ENCODE measurements around the gene PCDHA8.
"Not testable (repeated sequence)": the region's sequence is repeated elsewhere in the genome, so short reads cannot be mapped to it uniquely, and the experiment has no call there.

Gene PCDHA8

GRCh38 chr5:140870221-140871201 lies 29.5 kb downstream of the PCDHA8 start:
- no peak for DNase-seq

- DNase-seq, result no peak
Observed at GRCh38 chr5:140875085-140876065, 34.4 kb downstream of the PCDHA8 start, which contains the start of gene PCDHA12. Gene PCDHA12, plus strand, starts transcription at chr5:140875308. Its CDS starts 165 bp downstream, at chr5:140875473.

- DNase-seq, result not testable (repeated sequence)
Observed at GRCh38 chr5:140876541-140877261, 35.7 kb downstream of the PCDHA8 start.

- no peak for DNase-seq
Observed at GRCh38 chr5:140877262-140877581, 36.2 kb downstream of the PCDHA8 start.

- no peak for DNase-seq
Observed at GRCh38 chr5:140881889-140882590, 41.1 kb downstream of the PCDHA8 start, which contains the start of gene PCDHA13. Gene PCDHA13, plus strand, starts transcription at chr5:140882124. Its CDS starts 145 bp downstream, at chr5:140882269.

- DNase-seq, result no peak
Observed at GRCh38 chr5:140882591-140882899, 41.6 kb downstream of the PCDHA8 start.

GRCh38 chr5:140883373-140883772 lies 42.4 kb downstream of the PCDHA8 start:
- DNase-seq, result no peak

GRCh38 chr5:140883927-140884697 lies 43.1 kb downstream of the PCDHA8 start:
- DNase-seq, result no peak
